ENCODE data around the gene HS3ST3A1.

HS3ST3A1 gene

GRCh38 chr17:13509527-13509926 lies 92.2 kb downstream of the HS3ST3A1 start:
- Histone ChIP-seq H3F3A (ENCODE audit: insufficient read depth, low read length) (no peaks in the 10 kb centered on the region), H3K4me2 (ENCODE audit: low read length) (no peak overlapping the region)

GRCh38 chr17:13508896-13509295 lies 92.8 kb downstream of the HS3ST3A1 start:
- Histone ChIP-seq H3K9me2 (ENCODE audit: low read depth, low read length) (no peaks in the 10 kb centered on the region), H3F3A (ENCODE audit: insufficient read depth, low read length) (no peaks in the 10 kb centered on the region), H3K27me3 (ENCODE audit: insufficient read depth, low read length) (no peaks in the 10 kb centered on the region), H3K4me3 (ENCODE audit: low read depth, low read length, poor library complexity, severe bottlenecking) (no peak overlapping the region), H2AFZ (ENCODE audit: low read length) (no peak overlapping the region), H4K20me1 (ENCODE audit: insufficient read depth, low read length) (no peaks in the 10 kb centered on the region), H3K4me2 (ENCODE audit: low read length) (no peak overlapping the region), H3K4me1 (ENCODE audit: insufficient read depth, low read length, severe bottlenecking) (no peaks in the 10 kb centered on the region), H3K9ac (ENCODE audit: low read length) (no peak overlapping the region), H3K27ac (ENCODE audit: low read depth, low read length, poor library complexity, severe bottlenecking) (no peak overlapping the region), H3K36me3 (ENCODE audit: insufficient read depth, low read length) (no peaks in the 10 kb centered on the region), H3K79me2 (ENCODE audit: insufficient read depth, low read length) (no peaks in the 10 kb centered on the region), H3K9me3 (ENCODE audit: low read length) (no peaks in the 10 kb centered on the region)
- TF ChIP-seq CTCF (IDR thresholded peaks at IDR 0.05; ENCODE audit: low read length) (no peak), EZH2 (IDR thresholded peaks at IDR 0.05; ENCODE audit: borderline replicate concordance, low read length) (no peak)

More at GRCh38 chr17:13509527-13509926, 92.2 kb downstream of the HS3ST3A1 start:
- Histone ChIP-seq H3K9ac (ENCODE audit: low read length) (no peak overlapping the region), H3K9me3 (ENCODE audit: low read length) (no peaks in the 10 kb centered on the region), H3K36me3 (ENCODE audit: insufficient read depth, low read length) (no peaks in the 10 kb centered on the region), H3K27me3 (ENCODE audit: insufficient read depth, low read length) (no peaks in the 10 kb centered on the region), H3K4me3 (ENCODE audit: low read depth, low read length, poor library complexity, severe bottlenecking) (no peak overlapping the region), H3K4me1 (ENCODE audit: insufficient read depth, low read length, severe bottlenecking) (no peaks in the 10 kb centered on the region), H3K9me2 (ENCODE audit: low read depth, low read length) (no peaks in the 10 kb centered on the region), H3K79me2 (ENCODE audit: insufficient read depth, low read length) (no peaks in the 10 kb centered on the region), H2AFZ (ENCODE audit: low read length) (no peak overlapping the region), H3K27ac (ENCODE audit: low read depth, low read length, poor library complexity, severe bottlenecking) (no peak overlapping the region), H4K20me1 (ENCODE audit: insufficient read depth, low read length) (no peaks in the 10 kb centered on the region)
- no peak for TF ChIP-seq CTCF (IDR thresholded peaks at IDR 0.05; ENCODE audit: low read length)
- TF ChIP-seq EZH2 (IDR thresholded peaks at IDR 0.05; ENCODE audit: borderline replicate concordance, low read length) = no peak

- H4K20me1 ChIP-seq (ENCODE audit: insufficient read depth, low read length) = no peaks in the 10 kb centered on the region
- no peaks in the 10 kb centered on the region for H3K9me2 ChIP-seq (ENCODE audit: low read depth, low read length)
- no peak overlapping the region for H3K9ac ChIP-seq (ENCODE audit: low read length)
- H3K4me3 ChIP-seq (ENCODE audit: low read depth, low read length, poor library complexity, severe bottlenecking) = no peak overlapping the region
- no peaks in the 10 kb centered on the region for H3K27me3 ChIP-seq (ENCODE audit: insufficient read depth, low read length)
- no peaks in the 10 kb centered on the region for H3K36me3 ChIP-seq (ENCODE audit: insufficient read depth, low read length)
- no peak overlapping the region for H3K27ac ChIP-seq (ENCODE audit: low read depth, low read length, poor library complexity, severe bottlenecking)
- no peak overlapping the region for H2AFZ ChIP-seq (ENCODE audit: low read length)
- no peaks in the 10 kb centered on the region for H3F3A ChIP-seq (ENCODE audit: insufficient read depth, low read length)
- no peak for TF ChIP-seq EZH2 (IDR thresholded peaks at IDR 0.05; ENCODE audit: borderline replicate concordance, low read length)
- no peak for TF ChIP-seq CTCF (IDR thresholded peaks at IDR 0.05; ENCODE audit: low read length)
- H3K9me3 ChIP-seq (ENCODE audit: low read length) = no peaks in the 10 kb centered on the region
- H3K4me1 ChIP-seq (ENCODE audit: insufficient read depth, low read length, severe bottlenecking) = no peaks in the 10 kb centered on the region
- H3K79me2 ChIP-seq (ENCODE audit: insufficient read depth, low read length) = no peaks in the 10 kb centered on the region
- H3K4me2 ChIP-seq (ENCODE audit: low read length) = no peak overlapping the region
These were observed 98.2 kb downstream of the HS3ST3A1 start for GRCh38 chr17:13503526-13503925.
